ENCODE results near the gene KRTCAP2. TPM values are rescaled to one million over a fixed set of nuclear protein-coding genes. Genes with fewer than 3 reads are reported as not detected.
"Not testable (repeated sequence)": the region's sequence is repeated elsewhere in the genome, so short reads cannot be mapped to it uniquely, and the experiment has no call there.

The KRTCAP2 gene
- total RNA-seq, 1 donor from 2014 or later: 150 TPM

DNA sequence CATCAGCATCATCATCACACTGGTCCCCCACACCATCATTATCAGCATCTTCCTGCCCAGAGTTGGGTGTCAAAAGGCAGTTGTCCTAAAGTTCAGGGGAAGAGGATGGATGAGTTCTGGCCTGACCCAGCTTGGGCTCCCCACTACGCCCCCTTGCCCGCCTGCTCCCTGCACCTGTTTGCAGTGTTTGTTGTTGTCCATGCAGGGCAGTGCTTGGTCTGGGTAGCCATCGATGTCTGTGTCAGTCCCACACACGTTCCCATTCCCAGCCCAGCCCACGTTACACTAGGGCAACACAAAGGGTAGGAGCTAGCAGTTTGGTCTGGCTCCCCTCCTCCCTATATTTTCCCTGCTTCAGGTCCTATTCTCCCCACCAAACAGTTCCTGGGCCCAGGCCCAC is 27.8 kb upstream of the KRTCAP2 start:
- DNase-seq (ENCODE audit: extremely low read depth, low read depth, low spot score): no peak

DNA sequence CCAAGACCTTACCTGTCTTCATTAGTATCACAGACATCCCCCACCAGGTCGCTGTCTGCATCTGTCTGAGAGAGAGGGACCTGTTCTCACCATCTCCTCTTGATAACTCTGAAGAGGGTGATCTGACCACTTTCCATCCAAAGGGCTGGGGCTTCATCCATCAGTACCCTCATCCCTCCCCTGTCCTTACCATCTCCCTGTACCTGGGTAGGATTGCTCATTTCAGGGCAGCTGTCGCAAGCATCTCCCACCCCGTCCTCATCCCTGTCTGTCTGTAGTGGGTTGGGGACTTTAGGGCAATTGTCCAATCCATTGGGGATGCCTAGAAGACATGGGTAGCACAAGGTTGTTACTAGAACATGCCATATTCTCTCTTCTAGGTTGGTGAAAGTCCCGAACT is 26.7 kb upstream of the KRTCAP2 start:
- no peak for DNase-seq (ENCODE audit: extremely low read depth, low read depth, low spot score)

DNA sequence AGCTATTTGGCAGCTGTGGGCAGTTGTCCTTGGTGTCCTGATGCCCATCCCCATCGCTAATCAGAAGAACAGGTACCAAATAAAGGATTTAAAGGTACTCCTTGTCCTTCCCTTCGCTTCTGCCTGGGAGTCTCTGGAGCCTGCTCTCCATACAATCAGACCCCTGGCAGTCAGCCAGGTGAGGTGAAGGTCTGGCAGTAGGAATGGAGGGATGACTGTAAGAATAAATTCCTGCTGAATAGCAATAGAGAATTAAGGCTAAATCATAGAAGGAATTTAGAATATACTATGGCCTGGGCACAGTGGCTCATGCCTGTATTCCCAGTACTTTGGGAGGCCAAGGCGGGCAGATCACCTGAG is 25.4 kb upstream of the KRTCAP2 start:
- no peak for DNase-seq (ENCODE audit: extremely low read depth, low read depth, low spot score)

DNA sequence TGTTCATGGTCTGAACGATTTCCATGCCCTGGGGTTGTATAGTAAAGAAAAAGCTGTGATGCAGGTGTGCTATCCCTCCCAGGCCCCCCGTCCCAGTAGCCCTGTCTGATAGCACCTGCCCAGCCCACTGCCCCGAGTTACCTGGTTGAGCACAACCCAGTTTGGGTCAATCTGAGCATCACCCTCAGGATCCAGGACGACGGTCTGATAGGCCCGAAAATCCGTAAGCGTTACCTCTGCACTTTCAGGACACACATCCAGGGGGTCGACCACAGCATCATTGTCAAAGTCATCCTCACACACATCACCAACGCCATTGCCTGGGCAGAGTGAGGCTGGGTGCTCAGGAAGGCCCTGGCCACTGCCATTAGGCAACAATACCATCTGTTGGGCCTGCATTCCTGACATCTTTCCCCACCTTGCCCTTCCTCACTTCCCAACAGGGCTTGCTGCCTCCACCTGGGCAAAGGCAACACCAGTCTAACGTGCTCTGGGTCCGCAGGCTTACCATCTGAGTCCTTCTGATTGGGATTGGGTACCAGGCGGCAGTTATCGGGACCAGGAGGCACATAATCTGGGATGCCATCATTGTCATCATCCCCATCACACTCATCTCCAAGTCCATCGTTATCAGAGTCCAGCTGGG is 24.9 kb upstream of the KRTCAP2 start:
- no peak for DNase-seq (ENCODE audit: extremely low read depth, low read depth, low spot score)

- no peak for DNase-seq (ENCODE audit: extremely low read depth, low read depth, low spot score)
Observed at GRCh38 chr1:155196893-155197638, 24.0 kb upstream of the KRTCAP2 start.

- DNase-seq (ENCODE audit: extremely low read depth, low read depth, low spot score): no peak
Observed at GRCh38 chr1:155196103-155196892, 23.2 kb upstream of the KRTCAP2 start.

DNA sequence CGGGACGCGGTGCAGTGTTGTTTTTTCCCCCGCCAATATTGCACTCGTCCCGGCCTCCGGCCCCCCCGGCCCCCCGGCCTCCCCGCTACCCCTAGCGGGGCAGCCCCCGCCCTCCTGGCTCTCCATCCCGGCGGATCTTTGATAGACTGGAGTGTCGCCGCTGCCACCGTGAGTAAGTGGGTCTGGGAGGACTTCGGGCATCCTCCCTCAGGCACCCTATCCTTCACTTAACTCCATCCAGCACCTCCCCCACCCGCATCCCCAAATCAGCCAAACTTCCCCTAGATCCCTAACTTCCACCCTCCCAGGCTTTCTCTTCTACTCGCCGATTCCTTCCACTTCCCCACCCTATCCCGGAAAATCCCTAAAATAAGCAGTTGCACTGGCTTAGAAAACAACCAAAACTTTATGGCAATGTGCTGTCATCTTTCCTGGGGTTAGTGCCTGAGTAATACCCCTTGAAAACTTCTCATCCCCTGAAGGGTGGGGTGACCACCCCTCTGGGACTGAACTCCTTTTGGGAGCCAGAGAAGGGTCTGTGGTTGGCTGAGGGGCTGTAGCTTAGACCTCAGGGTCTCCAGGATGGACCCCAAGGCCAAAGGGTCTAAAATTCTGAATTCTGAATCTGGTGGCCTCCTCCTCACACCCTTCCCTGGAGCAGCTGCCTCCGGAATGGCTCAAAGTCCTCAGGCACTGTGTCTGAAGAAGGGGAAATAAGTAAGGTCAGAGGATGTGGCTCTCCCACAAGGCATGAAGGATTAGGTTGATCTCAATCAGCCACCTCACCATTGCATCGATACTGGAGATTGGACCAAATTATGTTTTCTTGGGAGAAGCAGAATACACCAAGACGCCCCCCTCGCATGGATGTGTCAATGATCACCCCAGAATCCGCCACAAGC is 22.3 kb upstream of the KRTCAP2 start:
- no peak for DNase-seq (ENCODE audit: extremely low read depth, low read depth, low spot score)

GRCh38 chr1:155193991-155194240 is 20.8 kb upstream of the KRTCAP2 start:
- not testable (repeated sequence) for DNase-seq (ENCODE audit: extremely low read depth, low read depth, low spot score)

DNA sequence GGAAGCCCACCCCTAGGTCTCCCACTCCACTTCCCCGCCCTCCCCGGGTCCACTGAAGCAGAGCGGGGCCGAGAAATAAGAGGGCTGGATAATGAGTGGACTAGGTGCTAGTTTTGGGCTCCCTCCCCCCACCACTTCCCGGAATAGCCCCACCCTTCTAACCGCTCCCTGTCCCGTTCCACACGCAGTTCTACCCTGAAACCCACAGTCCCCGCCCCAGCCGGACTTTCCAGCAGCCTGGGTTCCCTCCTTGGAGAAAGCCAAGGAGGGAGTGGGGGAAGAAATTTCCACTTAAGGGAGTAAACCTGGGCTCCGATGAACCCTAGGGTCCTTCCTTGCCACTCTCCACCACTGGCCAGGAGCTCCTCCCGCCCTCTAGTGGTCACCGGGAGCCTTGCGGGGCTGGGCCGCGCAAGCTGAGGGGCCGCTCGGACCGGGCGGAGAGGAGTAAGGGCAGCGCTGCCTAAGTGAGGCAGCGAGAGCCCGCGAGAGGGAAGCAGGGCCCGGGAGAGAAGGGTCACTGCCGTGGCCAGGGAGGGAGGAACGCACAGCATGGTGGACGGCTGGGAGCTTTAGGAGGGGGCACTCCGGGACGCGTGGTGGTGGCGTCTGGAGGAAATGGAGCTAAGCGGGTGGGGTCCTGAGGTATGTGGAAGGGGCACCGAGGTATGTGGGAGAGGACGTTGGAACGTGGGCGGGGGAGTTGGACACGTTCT is 20.3 kb upstream of the KRTCAP2 start:
- DNase-seq (ENCODE audit: extremely low read depth, low read depth, low spot score): no peak

DNA sequence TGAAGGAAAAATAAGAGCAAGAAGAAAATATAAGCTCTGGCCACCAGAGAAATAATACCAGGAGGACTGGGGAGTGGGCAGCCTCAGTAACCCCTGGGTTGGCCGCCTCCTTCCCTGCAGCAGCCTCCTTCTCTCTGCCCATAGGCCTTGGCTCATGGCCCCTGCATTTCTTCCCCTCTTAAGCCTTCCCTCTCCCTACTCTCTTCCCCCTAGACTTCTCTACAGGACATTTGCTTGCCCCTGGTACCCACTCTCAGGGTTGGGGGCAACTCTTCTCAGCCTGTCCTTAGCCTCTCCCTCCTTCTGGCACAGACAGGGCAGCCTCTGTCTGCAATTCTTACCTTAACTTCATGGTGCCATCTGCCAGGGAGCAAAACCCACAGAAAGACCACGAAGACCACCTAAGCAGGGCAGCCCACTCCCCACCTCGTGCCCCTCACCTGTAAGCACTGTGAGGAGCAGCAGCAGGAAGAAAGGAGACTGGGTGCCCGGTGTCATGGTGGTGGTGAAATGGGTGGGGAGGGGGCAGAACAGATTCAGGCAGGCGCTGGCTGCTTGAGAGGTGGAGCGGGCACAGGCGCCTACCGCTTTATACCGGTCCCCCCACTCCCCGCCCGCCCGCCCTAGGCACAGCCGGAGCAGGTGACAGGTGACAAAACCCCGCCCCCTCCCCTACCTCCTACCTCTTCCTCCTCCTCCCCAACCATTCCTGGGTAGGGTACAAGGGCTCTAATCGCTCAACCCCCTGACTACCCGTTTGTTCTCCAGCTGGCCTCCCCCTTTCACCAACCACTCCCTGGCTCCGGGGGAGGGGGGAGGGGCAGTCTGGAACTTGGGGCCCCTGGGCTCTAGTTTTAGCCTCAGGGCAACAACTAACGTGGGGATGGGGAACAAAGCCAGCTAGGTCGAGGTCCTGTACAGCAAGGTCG is 19.5 kb upstream of the KRTCAP2 start:
- no peak for DNase-seq (ENCODE audit: extremely low read depth, low read depth, low spot score)

- DNase-seq (ENCODE audit: extremely low read depth, low read depth, low spot score): no peak
Observed at GRCh38 chr1:155191904-155192303, 18.8 kb upstream of the KRTCAP2 start.

GRCh38 chr1:155189926-155190325 is 16.8 kb upstream of the KRTCAP2 start:
- DNase-seq (ENCODE audit: extremely low read depth, low read depth, low spot score): not testable (repeated sequence)

- DNase-seq (ENCODE audit: extremely low read depth, low read depth, low spot score): no peak
Observed at GRCh38 chr1:155188268-155188667, 15.2 kb upstream of the KRTCAP2 start.

DNA sequence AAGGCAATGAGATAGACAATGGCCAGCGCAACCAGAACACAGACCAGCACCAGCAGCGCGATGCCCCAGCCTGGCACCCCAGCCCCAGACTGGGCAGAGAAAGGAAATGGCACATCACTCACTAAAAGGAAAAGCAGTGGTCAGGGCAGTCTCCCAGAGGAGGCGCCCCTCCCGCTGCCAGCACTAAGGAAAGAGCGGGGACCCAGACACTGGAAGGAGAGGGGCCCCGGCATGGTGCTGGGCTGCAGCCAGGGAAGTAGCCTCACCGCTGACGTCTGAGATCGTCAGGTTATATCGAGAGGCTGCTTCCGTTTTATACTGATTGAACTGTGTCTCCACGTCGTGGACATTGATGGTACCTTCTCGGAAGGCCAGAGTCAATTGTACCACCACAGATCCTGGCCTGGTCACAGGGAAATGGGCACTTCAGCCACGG is 14.4 kb upstream of the KRTCAP2 start:
- no peak for DNase-seq (ENCODE audit: extremely low read depth, low read depth, low spot score)

GRCh38 chr1:155186794-155187455 is 13.8 kb upstream of the KRTCAP2 start:
- no peak for DNase-seq (ENCODE audit: extremely low read depth, low read depth, low spot score)

GRCh38 chr1:155186067-155186793 is 13.1 kb upstream of the KRTCAP2 start:
- DNase-seq (ENCODE audit: extremely low read depth, low read depth, low spot score): no peak

DNA sequence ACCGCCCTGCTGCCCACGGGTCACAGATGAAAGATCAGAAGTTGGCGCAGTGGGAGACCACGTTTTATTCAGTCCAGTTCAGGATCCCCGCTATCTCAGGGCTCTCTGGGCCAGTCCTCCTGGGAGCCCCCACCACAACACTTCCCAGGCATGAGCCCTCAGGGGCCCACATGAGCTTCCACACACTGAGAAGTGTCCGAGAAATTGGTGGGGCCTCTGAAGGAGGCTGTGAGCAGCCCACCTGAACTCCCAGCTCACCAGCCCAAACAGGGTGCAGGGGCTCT is 12.6 kb upstream of the KRTCAP2 start:
- DNase-seq (ENCODE audit: extremely low read depth, low read depth, low spot score): no peak

Data from glomerular endothelial cell (primary cell).